Karpas-422 (cell line): ENCODE data around the gene TBL2. TPM values are rescaled to one million over a fixed set of nuclear protein-coding genes. Genes with fewer than 3 reads are reported as not detected.
"Not testable (repeated sequence)": the region's sequence is repeated elsewhere in the genome, so short reads cannot be mapped to it uniquely, and the experiment has no call there.

ENCODE experiments used
- DNase-seq: peaks from one replicate; pipeline ENCODE4 v3.0.0-alpha.2; 2015
- H2AFZ ChIP-seq: fragments of 200-600 bp; sonication (generic); 2 replicates; pipeline ENCODE4 v1.6.1; 2014; ENCODE audit warnings: antibody characterized with exemption, low read length, mixed read lengths
- H3K27ac ChIP-seq: fragments of 200-600 bp; sonication (generic); 2 replicates; pipeline ENCODE4 v1.5.1; 2014; ENCODE audit warnings: mild to moderate bottlenecking, low read length, moderate library complexity
- H3K27me3 ChIP-seq: fragments of 200-600 bp; sonication (generic); 2 replicates; pipeline ENCODE4 v1.6.1; 2014; ENCODE audit warnings: low read length, mixed read lengths
- H3K36me3 ChIP-seq: fragments of 200-600 bp; sonication (generic); 2 replicates; pipeline ENCODE4 v1.6.1; 2014; ENCODE audit warnings: low read length, mixed read lengths; ENCODE audit not compliant: insufficient read depth
- H3K4me1 ChIP-seq: fragments of 200-600 bp; sonication (generic); 2 replicates; pipeline ENCODE4 v1.6.1; 2014; ENCODE audit warnings: mild to moderate bottlenecking, low read length, mixed read lengths
- H3K4me2 ChIP-seq: fragments of 200-600 bp; sonication (generic); 2 replicates; pipeline ENCODE4 v1.6.1; 2014; ENCODE audit warnings: low read length, low read depth, mild to moderate bottlenecking; ENCODE audit not compliant: poor library complexity, severe bottlenecking
- H3K4me3 ChIP-seq: fragments of 200-600 bp; sonication (generic); 2 replicates; pipeline ENCODE4 v1.5.1; 2014; ENCODE audit warnings: mild to moderate bottlenecking, antibody characterized with exemption, low read length, mixed read lengths
- H3K79me2 ChIP-seq: fragments of 200-600 bp; sonication (generic); 2 replicates; pipeline ENCODE4 v1.6.1; 2014; ENCODE audit warnings: mild to moderate bottlenecking, low read length, mixed read lengths
- H3K9ac ChIP-seq: fragments of 200-600 bp; sonication (generic); 2 replicates; pipeline ENCODE4 v1.6.0; 2014; ENCODE audit warnings: low read length
- H3K9me2 ChIP-seq: fragments of 200-600 bp; sonication (generic), shearing (Covaris generic); replicated peaks from 2 replicates; pipeline ENCODE4 v1.6.0; 2014; ENCODE audit warnings: mild to moderate bottlenecking, low read length, moderate library complexity; ENCODE audit not compliant: insufficient read depth
- H3K9me3 ChIP-seq: fragments of 300-700, 200-600 bp; sonication (generic); 2 replicates; pipeline ENCODE4 v1.6.1; 2014; ENCODE audit warnings: low read length, mixed read lengths
- H4K20me1 ChIP-seq: fragments of 200-600 bp; sonication (generic); 2 replicates; pipeline ENCODE4 v1.6.1; 2014; ENCODE audit warnings: mild to moderate bottlenecking, antibody characterized with exemption, low read length, low read depth; ENCODE audit not compliant: insufficient read depth
- total RNA-seq: library from RNA; depleted of rRNA; stranded (reverse); fragments of >200 nt; shearing (Covaris generic); gene quantifications from 2 replicates; pipeline ENCODE4 v1.2.3, GENCODE V29; 2014; ENCODE audit warnings: low replicate concordance

The TBL2 gene
- total RNA-seq, 1 experiment from 2014 or later: 27.5 TPM

DNA sequence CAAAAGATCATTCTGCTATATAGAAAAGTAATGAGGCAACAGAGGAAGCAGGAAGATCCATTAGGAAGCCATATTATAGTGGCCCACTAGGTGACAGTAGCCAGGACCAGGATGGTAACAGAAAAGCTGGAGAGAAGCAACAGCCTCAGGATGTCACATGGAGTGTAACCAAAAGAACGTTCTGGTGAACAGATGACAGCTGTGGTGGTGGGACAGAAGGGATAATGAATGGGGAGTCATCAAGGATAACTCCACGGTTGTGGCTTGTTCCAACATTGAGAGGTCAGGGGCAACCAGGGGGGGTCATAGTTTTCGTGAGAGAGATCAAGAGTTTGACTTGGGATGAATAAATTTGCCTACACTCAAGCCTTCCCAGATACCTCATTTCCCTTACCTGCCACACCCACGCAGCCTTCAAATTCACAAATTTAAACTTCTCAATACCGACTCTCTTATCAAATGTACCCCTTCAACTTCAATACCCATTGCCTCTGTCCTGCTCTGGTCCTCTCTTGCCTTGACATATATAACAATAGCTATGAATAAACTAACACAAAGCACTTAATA is 9.3 kb downstream of the TBL2 start:
- DNase-seq: no peak
- no peaks in the 10 kb centered on the region for H3K9me3 ChIP-seq
- H3K36me3 ChIP-seq: peaks cover 15% of the 10 kb centered on the region
- no peak overlapping the region for H3K9ac ChIP-seq
- H3K4me1 ChIP-seq: no peaks in the 10 kb centered on the region
- H3K4me3 ChIP-seq: no peak overlapping the region
- no peak overlapping the region for H3K27ac ChIP-seq
- no peak overlapping the region for H2AFZ ChIP-seq
- no peaks in the 10 kb centered on the region for H3K79me2 ChIP-seq
- H3K4me2 ChIP-seq: no peak overlapping the region
- H3K9me2 ChIP-seq: no peaks in the 10 kb centered on the region
- no peaks in the 10 kb centered on the region for H4K20me1 ChIP-seq
- no peaks in the 10 kb centered on the region for H3K27me3 ChIP-seq

DNA sequence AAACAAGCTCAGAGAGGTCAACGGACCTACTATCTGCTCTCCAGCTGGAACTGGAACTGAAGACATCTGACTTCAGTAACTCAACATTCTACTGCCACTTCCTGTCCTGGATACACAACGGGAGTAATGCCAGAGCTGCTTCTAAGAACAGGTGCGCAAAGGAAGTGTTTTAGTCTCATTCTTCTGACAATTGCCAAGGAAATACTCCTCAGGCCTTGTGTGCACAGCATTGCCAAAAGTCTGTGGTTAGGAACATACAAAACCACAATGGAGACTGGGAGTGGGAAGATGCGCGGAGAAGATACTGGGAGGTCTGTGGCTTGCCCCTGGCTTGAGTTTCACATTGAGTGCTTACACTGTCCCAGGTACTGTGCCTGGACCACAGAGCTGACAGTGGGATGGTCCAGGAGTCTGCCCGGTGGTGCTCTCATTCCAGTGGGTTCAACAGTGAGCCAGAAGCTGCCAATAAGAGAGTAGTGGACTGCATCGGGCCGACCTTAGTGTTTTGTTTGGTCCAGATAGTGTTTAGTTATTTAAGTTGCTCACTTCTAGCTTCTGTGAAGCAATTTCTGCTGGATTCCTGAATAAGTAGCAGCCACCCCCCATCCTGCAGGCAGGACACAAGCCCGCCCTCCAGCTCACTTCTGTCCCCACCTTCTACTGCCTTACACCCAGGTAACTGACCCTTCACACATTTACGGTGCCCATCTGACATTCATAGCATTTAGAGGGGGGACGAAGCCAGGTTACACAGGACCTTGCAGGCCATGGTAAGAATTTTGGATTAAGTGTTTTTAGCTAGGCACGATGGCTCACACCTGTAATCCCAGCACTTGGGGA is 10.3 kb downstream of the TBL2 start:
- no peaks in the 10 kb centered on the region for H3K4me1 ChIP-seq
- H3K4me2 ChIP-seq: no peak overlapping the region
- H3K9me3 ChIP-seq: no peaks in the 10 kb centered on the region
- no peaks in the 10 kb centered on the region for H4K20me1 ChIP-seq
- H3K9ac ChIP-seq: no peak overlapping the region
- no peak for DNase-seq
- H2AFZ ChIP-seq: no peak overlapping the region
- H3K4me3 ChIP-seq: no peak overlapping the region
- H3K36me3 ChIP-seq: peaks cover 9% of the 10 kb centered on the region
- H3K9me2 ChIP-seq: no peaks in the 10 kb centered on the region
- H3K27me3 ChIP-seq: no peaks in the 10 kb centered on the region
- no peaks in the 10 kb centered on the region for H3K79me2 ChIP-seq
- H3K27ac ChIP-seq: no peak overlapping the region

DNA sequence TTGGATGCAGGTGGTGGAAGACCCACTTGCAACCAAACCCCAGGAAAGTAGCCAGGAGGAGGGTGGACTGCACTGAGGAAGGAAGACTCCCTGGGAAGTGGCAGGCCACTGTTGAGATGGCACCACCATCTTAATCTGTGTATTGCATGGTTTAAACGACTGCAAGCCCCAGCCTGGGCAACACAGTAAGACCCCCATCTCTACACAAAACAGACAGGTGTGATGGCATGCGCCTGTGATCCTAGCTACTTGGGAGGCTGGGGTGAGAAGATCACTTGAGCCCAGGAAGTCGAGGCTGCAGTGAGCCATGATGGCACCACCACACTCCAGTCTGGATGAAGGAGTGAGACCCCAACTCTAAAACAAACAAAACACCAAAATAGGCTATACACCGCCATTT is 11.2 kb downstream of the TBL2 start:
- Histone ChIP-seq H3K4me2 (no peak overlapping the region), H3K9me3 (no peaks in the 10 kb centered on the region), H3K27ac (no peak overlapping the region), H3K36me3 (peaks cover 3% of the 10 kb centered on the region; the same call in 1 of the 2 replicates), H3K4me3 (no peak overlapping the region), H2AFZ (no peak overlapping the region), H3K27me3 (no peaks in the 10 kb centered on the region), H3K9ac (no peak overlapping the region), H3K79me2 (no peaks in the 10 kb centered on the region), H3K4me1 (peaks cover 3% of the 10 kb centered on the region), H3K9me2 (no peaks in the 10 kb centered on the region), H4K20me1 (no peaks in the 10 kb centered on the region)
- no peak for DNase-seq

DNA sequence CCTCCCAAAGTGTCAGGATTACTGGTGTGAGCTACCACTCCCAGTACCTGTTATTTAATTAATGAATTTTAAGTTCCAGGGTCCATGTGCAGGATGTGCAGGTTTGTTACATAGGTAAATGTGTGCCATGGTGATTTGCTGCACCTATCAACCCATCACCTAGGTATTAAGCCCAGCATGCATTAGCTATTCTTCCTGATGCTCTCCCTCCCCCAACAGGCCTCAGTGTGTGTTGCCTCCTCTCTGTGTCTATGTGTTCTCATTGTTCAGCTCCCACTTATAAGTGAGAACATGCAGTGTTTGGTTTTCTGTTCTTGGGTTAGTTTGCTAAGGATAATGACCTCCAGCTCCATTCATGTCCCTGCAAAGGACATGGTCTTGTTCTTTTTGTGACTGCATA is 11.9 kb downstream of the TBL2 start:
- not testable (repeated sequence) for DNase-seq, H3K9ac ChIP-seq, H4K20me1 ChIP-seq, H3K79me2 ChIP-seq, H3K9me2 ChIP-seq, H3K27me3 ChIP-seq, H3K9me3 ChIP-seq, H3K4me2 ChIP-seq, H3K4me1 ChIP-seq, H2AFZ ChIP-seq, H3K36me3 ChIP-seq, H3K27ac ChIP-seq
- 0 out of 2 replicates have a peak overlapping the region, but pooled peaks have one; percentile 6 for H3K4me3 ChIP-seq

DNA sequence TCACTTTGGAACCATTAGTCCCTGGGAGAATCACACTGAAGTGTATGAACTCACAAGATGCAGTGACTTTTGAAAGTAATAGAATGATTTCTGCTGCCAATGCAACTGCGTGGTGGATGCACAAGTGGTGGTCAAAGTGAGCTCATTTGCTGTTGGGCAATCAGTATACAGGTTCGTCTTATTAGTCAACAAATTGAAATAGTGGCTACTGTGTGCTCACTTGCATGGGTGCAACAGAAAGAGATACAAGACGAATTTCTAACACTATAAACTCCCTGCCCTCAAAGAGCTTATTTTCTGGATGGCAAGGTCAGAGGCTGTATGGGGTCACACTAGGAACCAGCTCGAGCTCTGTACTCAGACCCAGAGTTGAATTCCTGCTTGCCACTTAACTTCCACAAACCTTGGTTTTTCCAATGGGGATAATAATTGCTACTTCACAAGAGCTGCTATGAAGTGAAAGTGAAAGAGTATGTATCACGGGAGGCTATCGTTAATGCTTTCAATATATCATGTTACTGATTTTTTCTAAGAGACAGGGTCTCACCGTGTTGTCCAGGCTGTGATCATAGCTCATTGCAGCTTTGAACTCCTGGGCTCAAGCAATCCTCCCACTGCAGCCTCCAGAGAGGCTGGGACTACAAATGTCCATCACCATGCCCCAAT is 12.6 kb downstream of the TBL2 start:
- H3K27ac ChIP-seq: no peak overlapping the region
- no peaks in the 10 kb centered on the region for H3K9me2 ChIP-seq

DNA sequence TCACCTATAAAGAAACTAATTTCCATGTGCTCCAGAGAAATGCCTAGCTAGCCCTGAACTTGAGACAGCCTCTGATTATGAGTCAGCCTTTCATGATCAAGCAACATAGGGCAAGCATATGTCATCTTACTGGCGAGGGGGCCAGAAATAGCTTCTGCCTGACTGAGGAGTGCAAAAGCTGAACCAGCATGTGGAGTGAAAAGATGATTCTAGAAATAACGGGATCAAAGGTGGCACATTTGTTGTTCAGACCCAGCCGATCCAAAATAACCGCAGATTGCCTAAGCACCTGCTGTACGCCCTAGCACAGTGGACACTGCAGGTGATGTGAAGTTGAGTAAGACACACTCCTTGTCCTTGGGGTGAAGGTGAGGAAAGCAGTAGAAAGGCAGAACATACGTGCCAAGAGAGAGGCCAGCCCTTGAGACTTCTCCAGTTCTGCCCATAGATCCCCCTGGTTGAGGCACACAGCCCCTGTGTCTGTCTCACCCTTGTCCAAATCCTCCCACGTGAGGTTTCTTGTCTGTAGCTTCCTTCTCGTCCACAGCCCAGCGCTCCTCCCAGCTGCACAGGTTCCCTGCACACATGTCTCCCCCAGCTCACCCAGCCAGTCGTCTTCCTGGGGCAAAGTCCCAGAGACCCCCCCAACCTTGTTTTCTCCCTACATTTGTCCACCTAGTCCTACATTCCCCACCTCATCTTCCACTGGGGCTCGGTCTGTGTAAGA is 18.1 kb downstream of the TBL2 start:
- peaks cover 17% of the 10 kb centered on the region for H3K79me2 ChIP-seq
- no peaks in the 10 kb centered on the region for H3K27me3 ChIP-seq
- DNase-seq: no peak
- peaks cover 5% of the 10 kb centered on the region; the same call in 1 of the 2 replicates for H3K36me3 ChIP-seq
- no peak overlapping the region for H3K4me2 ChIP-seq
- H3K4me1 ChIP-seq: peaks cover 35% of the 10 kb centered on the region
- no peak overlapping the region for H3K4me3 ChIP-seq
- H3K9ac ChIP-seq: peak overlapping the region; percentile 36
- H4K20me1 ChIP-seq: peaks cover 15% of the 10 kb centered on the region
- H3K9me3 ChIP-seq: no peaks in the 10 kb centered on the region
- no peak overlapping the region for H2AFZ ChIP-seq
- H3K27ac ChIP-seq: no peak overlapping the region
- H3K9me2 ChIP-seq: no peaks in the 10 kb centered on the region

More for the DNA sequence above, 12.6 kb downstream of the TBL2 start:
- H3K27me3 ChIP-seq: no peaks in the 10 kb centered on the region
- peaks cover 10% of the 10 kb centered on the region for H3K4me1 ChIP-seq
- 0 out of 2 replicates have a peak overlapping the region, but pooled peaks have one; percentile 6 for H3K4me3 ChIP-seq
- no peaks in the 10 kb centered on the region for H3K36me3 ChIP-seq
- no peaks in the 10 kb centered on the region for H3K9me3 ChIP-seq
- no peak overlapping the region for H2AFZ ChIP-seq
- H3K4me2 ChIP-seq: no peak overlapping the region
- H4K20me1 ChIP-seq: no peaks in the 10 kb centered on the region
- DNase-seq: no peak
- no peaks in the 10 kb centered on the region for H3K79me2 ChIP-seq
- no peak overlapping the region for H3K9ac ChIP-seq

DNA sequence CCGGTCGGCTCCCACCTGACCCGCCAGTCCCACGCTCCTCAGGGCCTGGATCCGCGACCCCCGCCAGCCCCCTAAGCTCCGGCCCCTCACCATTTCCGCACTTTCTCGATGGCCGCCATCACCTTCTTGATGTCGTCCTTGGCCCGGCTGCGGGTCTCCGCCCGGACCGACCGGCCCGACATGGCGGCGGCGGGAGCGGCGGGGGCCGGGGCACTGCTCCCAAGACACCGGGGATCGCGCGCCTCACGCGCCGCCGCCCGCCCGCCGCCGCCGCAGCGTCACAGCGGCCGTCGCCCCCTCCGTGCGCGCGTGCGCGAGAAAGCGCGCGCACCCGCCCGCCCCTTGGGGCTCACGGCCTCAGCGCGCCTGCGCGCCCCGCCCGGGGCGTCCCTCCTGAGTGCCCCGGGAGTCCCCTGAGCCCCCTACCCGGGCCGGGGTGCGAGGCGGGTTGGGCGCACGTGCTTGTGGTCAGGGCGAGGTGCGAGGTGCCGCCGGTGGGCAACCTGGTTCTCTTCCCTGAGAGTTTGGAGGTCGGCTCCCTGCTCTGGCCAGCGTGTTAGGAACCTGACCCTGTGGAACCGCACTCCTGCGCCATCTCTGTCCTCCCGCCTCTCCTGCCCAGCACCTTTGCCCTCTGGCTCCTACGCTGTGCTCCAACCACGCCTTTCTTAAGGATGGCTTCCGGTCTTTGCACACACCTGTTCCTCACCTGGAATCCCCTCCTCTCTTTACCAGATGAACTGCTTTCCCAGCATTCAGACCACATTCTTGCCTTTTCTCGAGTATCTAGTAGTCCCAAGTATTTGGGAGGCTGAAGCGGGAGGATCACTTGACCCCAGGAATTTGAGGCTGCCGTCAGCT is 20.8 kb downstream of the TBL2 start, which contains the start of gene BCL7B:
TSS of gene BCL7B (minus strand) at position 294 of the 861 bp plus-strand sequence. CDS start at position 182, 112 bp downstream.
- peaks cover 39% of the 10 kb centered on the region for H3K4me1 ChIP-seq
- peak within 1 kb of the TSS; percentile 83 for H3K27ac ChIP-seq
- H3K36me3 ChIP-seq: peaks cover 16% of the 10 kb centered on the region; the same call in 1 of the 2 replicates
- H3K9me2 ChIP-seq: no peaks in the 10 kb centered on the region
- peaks cover 18% of the 10 kb centered on the region for H4K20me1 ChIP-seq
- peak; percentile 91 for DNase-seq
- no peaks in the 10 kb centered on the region for H3K27me3 ChIP-seq
- H3K4me2 ChIP-seq: peak within 1 kb of the TSS; percentile 82
- no peaks in the 10 kb centered on the region for H3K9me3 ChIP-seq
- peak within 1 kb of the TSS; percentile 85 for H3K4me3 ChIP-seq
- H3K79me2 ChIP-seq: peaks cover 42% of the 10 kb centered on the region
- H2AFZ ChIP-seq: peak within 1 kb of the TSS; percentile 61; the same call in 1 of the 2 replicates
- peak within 1 kb of the TSS; percentile 100 for H3K9ac ChIP-seq
